Measurements from ENCODE around the gene DDA1.
A peak's percentile ranks its signal among the peaks of the same experiment; 100 is the strongest.

DDA1 gene

GRCh38 chr19:17327654-17328516 is 18.5 kb downstream of the DDA1 start:
- no peak overlapping the region for H3K4me3 ChIP-seq (ENCODE audit: low read length)
- H3K27me3 ChIP-seq (ENCODE audit: control insufficient read depth, insufficient read depth, low read length): no peaks in the 10 kb centered on the region
- no peaks in the 10 kb centered on the region for H3K4me1 ChIP-seq (ENCODE audit: control insufficient read depth, insufficient read depth, low read length)
- H3K9ac ChIP-seq (ENCODE audit: low read depth, low read length): no peak overlapping the region
- H3K9me3 ChIP-seq (replicated peaks; ENCODE audit: low read length): no peaks in the 10 kb centered on the region
- no peak overlapping the region for H3K4me2 ChIP-seq (ENCODE audit: low read length)
- peaks cover 4% of the 10 kb centered on the region for H3K36me3 ChIP-seq (ENCODE audit: insufficient read depth, low read length)

- H3K4me1 ChIP-seq (ENCODE audit: control insufficient read depth, insufficient read depth, low read length): peaks cover 2% of the 10 kb centered on the region
- H3K9me3 ChIP-seq (replicated peaks; ENCODE audit: low read length): no peaks in the 10 kb centered on the region
- peaks cover 8% of the 10 kb centered on the region for H3K36me3 ChIP-seq (ENCODE audit: insufficient read depth, low read length)
- no peak overlapping the region for H3K4me3 ChIP-seq (ENCODE audit: low read length)
- no peak overlapping the region for H3K9ac ChIP-seq (ENCODE audit: low read depth, low read length)
- H3K4me2 ChIP-seq (ENCODE audit: low read length): no peak overlapping the region
- no peaks in the 10 kb centered on the region for H3K27me3 ChIP-seq (ENCODE audit: control insufficient read depth, insufficient read depth, low read length)
These were observed 19.4 kb downstream of the DDA1 start for GRCh38 chr19:17328517-17329365.

- no peaks in the 10 kb centered on the region for H3K9me3 ChIP-seq (replicated peaks; ENCODE audit: low read length)
- H3K4me2 ChIP-seq (ENCODE audit: low read length): no peak overlapping the region
- H3K9ac ChIP-seq (ENCODE audit: low read depth, low read length): no peak overlapping the region
- H3K4me1 ChIP-seq (ENCODE audit: control insufficient read depth, insufficient read depth, low read length): peaks cover 8% of the 10 kb centered on the region
- peaks cover 8% of the 10 kb centered on the region for H3K36me3 ChIP-seq (ENCODE audit: insufficient read depth, low read length)
- no peaks in the 10 kb centered on the region for H3K27me3 ChIP-seq (ENCODE audit: control insufficient read depth, insufficient read depth, low read length)
- no peak overlapping the region for H3K4me3 ChIP-seq (ENCODE audit: low read length)
These were observed 20.3 kb downstream of the DDA1 start for GRCh38 chr19:17329366-17330261.

DNA sequence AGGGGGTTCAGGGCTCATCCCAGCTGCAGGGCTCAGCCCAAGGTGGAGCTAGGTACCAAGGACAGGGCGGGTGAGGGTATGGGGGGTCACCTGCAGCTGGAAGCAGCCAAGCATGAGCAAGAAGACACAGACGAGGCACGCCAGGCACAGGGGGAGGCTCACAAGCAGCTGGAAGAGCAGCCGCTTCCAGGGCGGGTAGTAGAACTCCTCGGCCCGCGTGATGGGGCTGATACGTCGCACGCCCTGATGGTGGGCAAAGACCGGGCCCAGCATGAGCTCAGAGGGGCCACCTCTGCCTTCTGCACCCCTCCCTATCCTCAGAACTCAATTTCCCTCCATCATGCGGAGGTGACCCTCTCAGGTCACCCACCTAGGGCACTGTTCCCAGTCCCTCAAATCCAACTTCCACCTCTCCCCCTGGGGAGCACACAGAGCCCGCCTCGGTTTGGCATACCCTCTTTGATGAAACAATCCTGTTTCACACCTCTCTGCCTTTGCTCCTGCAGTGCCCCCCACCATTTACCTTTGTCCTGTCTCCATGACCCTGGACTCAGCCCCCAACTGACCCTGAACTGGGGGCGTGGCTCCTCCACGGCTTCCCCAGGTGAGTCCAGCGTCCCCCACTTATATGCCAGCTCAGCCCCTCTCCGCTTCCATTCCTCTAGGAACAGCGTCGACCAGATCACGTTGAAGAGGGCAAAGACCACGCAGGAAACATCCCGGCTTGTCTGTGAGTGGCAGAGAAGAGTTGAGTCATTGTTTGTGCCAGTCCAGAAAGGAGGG is 21.1 kb downstream of the DDA1 start:
- H3K36me3 ChIP-seq (ENCODE audit: insufficient read depth, low read length): peaks cover 8% of the 10 kb centered on the region
- no peaks in the 10 kb centered on the region for H3K9me3 ChIP-seq (replicated peaks; ENCODE audit: low read length)
- H3K4me1 ChIP-seq (ENCODE audit: control insufficient read depth, insufficient read depth, low read length): peaks cover 13% of the 10 kb centered on the region
- H3K27me3 ChIP-seq (ENCODE audit: control insufficient read depth, insufficient read depth, low read length): no peaks in the 10 kb centered on the region
- no peak overlapping the region for H3K4me3 ChIP-seq (ENCODE audit: low read length)
- no peak overlapping the region for H3K4me2 ChIP-seq (ENCODE audit: low read length)
- H3K9ac ChIP-seq (ENCODE audit: low read depth, low read length): no peak overlapping the region

GRCh38 chr19:17331045-17331558 is 21.7 kb downstream of the DDA1 start:
- H3K9me3 ChIP-seq (replicated peaks; ENCODE audit: low read length): no peaks in the 10 kb centered on the region
- no peak overlapping the region for H3K4me2 ChIP-seq (ENCODE audit: low read length)
- H3K9ac ChIP-seq (ENCODE audit: low read depth, low read length): no peak overlapping the region
- no peaks in the 10 kb centered on the region for H3K27me3 ChIP-seq (ENCODE audit: control insufficient read depth, insufficient read depth, low read length)
- peaks cover 8% of the 10 kb centered on the region for H3K36me3 ChIP-seq (ENCODE audit: insufficient read depth, low read length)
- H3K4me1 ChIP-seq (ENCODE audit: control insufficient read depth, insufficient read depth, low read length): peaks cover 13% of the 10 kb centered on the region
- H3K4me3 ChIP-seq (ENCODE audit: low read length): no peak overlapping the region

- H3K9me3 ChIP-seq (replicated peaks; ENCODE audit: low read length): no peaks in the 10 kb centered on the region
- H3K4me2 ChIP-seq (ENCODE audit: low read length): no peak overlapping the region
- H3K4me3 ChIP-seq (ENCODE audit: low read length): no peak overlapping the region
- peaks cover 13% of the 10 kb centered on the region for H3K4me1 ChIP-seq (ENCODE audit: control insufficient read depth, insufficient read depth, low read length)
- no peaks in the 10 kb centered on the region for H3K27me3 ChIP-seq (ENCODE audit: control insufficient read depth, insufficient read depth, low read length)
- H3K9ac ChIP-seq (ENCODE audit: low read depth, low read length): no peak overlapping the region
- peaks cover 8% of the 10 kb centered on the region for H3K36me3 ChIP-seq (ENCODE audit: insufficient read depth, low read length)
These were observed 23.0 kb downstream of the DDA1 start for GRCh38 chr19:17332360-17332676.

DNA sequence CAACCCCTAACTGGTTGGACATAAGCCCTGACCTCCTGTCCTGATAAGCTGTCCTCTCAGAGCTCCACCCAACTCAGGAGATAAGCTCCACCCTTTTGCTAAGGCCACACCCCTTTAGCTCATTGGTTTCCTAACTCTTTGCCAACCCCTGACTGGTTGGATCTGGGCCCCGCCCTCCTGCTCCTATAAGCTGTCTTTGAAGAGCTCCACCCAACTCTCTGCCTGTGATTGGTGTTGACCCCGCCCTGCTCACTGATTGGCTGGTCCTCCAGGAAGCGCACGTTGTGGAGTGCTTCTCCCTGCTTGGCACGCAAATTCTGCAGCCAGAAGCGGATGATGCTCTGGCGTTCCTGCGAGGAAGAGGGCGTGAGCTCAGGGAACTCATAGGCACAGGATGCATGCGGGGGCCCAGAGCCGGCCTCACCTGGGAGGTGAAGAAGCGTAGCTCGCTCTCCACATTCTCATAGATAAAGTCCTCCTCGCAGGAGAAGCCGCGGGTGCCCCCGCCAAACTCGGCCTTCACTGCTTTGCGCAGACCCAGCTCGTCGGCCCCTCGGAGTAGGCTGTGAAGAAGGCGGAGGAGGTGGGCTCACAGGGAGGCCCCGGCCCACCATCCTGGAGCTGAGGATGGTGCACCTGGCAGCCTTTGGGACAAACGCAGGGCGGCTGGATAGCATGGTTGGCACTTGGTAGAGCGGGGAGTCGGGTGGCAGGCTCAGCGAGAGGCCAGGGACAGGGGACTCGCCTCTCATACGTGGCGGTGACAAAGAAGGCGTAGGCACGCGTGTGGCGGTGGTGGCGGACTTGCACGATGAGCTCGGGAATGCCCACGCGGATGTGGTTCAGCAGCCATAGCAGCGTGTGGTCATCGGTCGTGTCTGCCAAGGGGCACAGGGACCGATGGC is 23.6 kb downstream of the DDA1 start:
- Histone ChIP-seq H3K4me2 (ENCODE audit: low read length) (no peak overlapping the region), H3K27me3 (ENCODE audit: control insufficient read depth, insufficient read depth, low read length) (no peaks in the 10 kb centered on the region), H3K4me1 (ENCODE audit: control insufficient read depth, insufficient read depth, low read length) (peaks cover 14% of the 10 kb centered on the region), H3K36me3 (ENCODE audit: insufficient read depth, low read length) (peaks cover 5% of the 10 kb centered on the region), H3K9me3 (replicated peaks; ENCODE audit: low read length) (no peaks in the 10 kb centered on the region), H3K9ac (ENCODE audit: low read depth, low read length) (no peak overlapping the region), H3K4me3 (ENCODE audit: low read length) (no peak overlapping the region)

- H3K4me2 ChIP-seq (ENCODE audit: low read length): peak overlapping the region; percentile 85
- peaks cover 19% of the 10 kb centered on the region for H3K4me1 ChIP-seq (ENCODE audit: control insufficient read depth, insufficient read depth, low read length)
- peak overlapping the region; percentile 62 for H3K9ac ChIP-seq (ENCODE audit: low read depth, low read length)
- peaks cover 5% of the 10 kb centered on the region for H3K36me3 ChIP-seq (ENCODE audit: insufficient read depth, low read length)
- H3K9me3 ChIP-seq (replicated peaks; ENCODE audit: low read length): no peaks in the 10 kb centered on the region
- H3K4me3 ChIP-seq (ENCODE audit: low read length): peak overlapping the region; percentile 83
- no peaks in the 10 kb centered on the region for H3K27me3 ChIP-seq (ENCODE audit: control insufficient read depth, insufficient read depth, low read length)
These were observed 24.4 kb downstream of the DDA1 start for GRCh38 chr19:17333611-17334413.

All from skeletal muscle satellite cell (primary cell).